Uterus (tissue), 4 donors: Measurements from ENCODE around the gene CEP131. TPM values are rescaled to one million over a fixed set of nuclear protein-coding genes. Genes with fewer than 3 reads are reported as not detected.

Experiments
- DNase-seq, 2 donors: peaks; one replicate each; pipeline ENCODE4 v3.0.0-alpha.2; 2019 to 2020
- H3K27ac ChIP-seq, 2 donors: fragments of 200-600 bp; sonication (generic); 1 replicate in 1 of 2; 2 replicates in 1 of 2; pipeline ENCODE4 v1.5.1; 2016 to 2018
- H3K27me3 ChIP-seq, 2 donors: fragments of 200-600 bp; sonication (generic); one replicate each; pipeline ENCODE4 v1.5.1; 2018 to 2019; ENCODE audit warnings: control low read depth in 1 of 2
- H3K36me3 ChIP-seq, 2 donors: fragments of 200-600 bp; sonication (generic); one replicate each; pipeline ENCODE4 v1.5.1; 2019; ENCODE audit warnings: control low read depth in 1 of 2
- H3K4me1 ChIP-seq, 2 donors: fragments of 200-600 bp; sonication (generic); one replicate each; pipeline ENCODE4 v1.5.1; 2018 to 2019; ENCODE audit warnings: control low read depth in 1 of 2
- H3K4me3 ChIP-seq, 2 donors: fragments of 200-600 bp; sonication (generic); 1 replicate in 1 of 2; 2 replicates in 1 of 2; pipeline ENCODE4 v1.5.1; 2018 to 2019; ENCODE audit warnings: mild to moderate bottlenecking in 1 of 2
- H3K9me3 ChIP-seq, 2 donors: fragments of 200-600 bp; sonication (generic); one replicate each; pipeline ENCODE4 v1.5.1; 2019; ENCODE audit warnings: control low read depth in 1 of 2
- CTCF ChIP-seq, 4 experiments: fragments of 200-600 bp in 2 of 4; fragments of 450-650 bp in 2 of 4; sonication (generic) in 2 of 4; IDR thresholded peaks; one replicate each; pipeline ENCODE4 v1.5.1; 2016 to 2019; ENCODE audit warnings: antibody characterized with exemption in 4 of 4, mild to moderate bottlenecking in 2 of 4, moderate library complexity in 1 of 4
- POLR2A ChIP-seq, 2 donors: fragments of 450-650 bp; IDR thresholded peaks; one replicate each; pipeline ENCODE4 v1.6.1; 2016; ENCODE audit warnings: antibody characterized with exemption in 2 of 2, mild to moderate bottlenecking in 1 of 2, moderate library complexity in 1 of 2
- intact Hi-C: fragments of 100-400 bp; cut with DNase I; formaldehyde crosslinking; loops from one replicate; pipeline ENCODE4 v1.15.1; 2023; ENCODE audit warnings: low total_unique reads
- total RNA-seq, 4 donors: library from RNA; depleted of rRNA in 3 of 4; stranded (reverse); fragments of >200 nt in 3 of 4; gene quantifications; one replicate each; pipeline versions ENCODE4 v1.1.0 to v1.2.4, GENCODE V29; 2014 to 2023
- donor health status: DM: yes; HTN: yes; CAD: no.

The CEP131 gene
- total RNA-seq, 4 donors from 2014 or later, result 2.9 to 13.3 (median 10.0) TPM

DNA sequence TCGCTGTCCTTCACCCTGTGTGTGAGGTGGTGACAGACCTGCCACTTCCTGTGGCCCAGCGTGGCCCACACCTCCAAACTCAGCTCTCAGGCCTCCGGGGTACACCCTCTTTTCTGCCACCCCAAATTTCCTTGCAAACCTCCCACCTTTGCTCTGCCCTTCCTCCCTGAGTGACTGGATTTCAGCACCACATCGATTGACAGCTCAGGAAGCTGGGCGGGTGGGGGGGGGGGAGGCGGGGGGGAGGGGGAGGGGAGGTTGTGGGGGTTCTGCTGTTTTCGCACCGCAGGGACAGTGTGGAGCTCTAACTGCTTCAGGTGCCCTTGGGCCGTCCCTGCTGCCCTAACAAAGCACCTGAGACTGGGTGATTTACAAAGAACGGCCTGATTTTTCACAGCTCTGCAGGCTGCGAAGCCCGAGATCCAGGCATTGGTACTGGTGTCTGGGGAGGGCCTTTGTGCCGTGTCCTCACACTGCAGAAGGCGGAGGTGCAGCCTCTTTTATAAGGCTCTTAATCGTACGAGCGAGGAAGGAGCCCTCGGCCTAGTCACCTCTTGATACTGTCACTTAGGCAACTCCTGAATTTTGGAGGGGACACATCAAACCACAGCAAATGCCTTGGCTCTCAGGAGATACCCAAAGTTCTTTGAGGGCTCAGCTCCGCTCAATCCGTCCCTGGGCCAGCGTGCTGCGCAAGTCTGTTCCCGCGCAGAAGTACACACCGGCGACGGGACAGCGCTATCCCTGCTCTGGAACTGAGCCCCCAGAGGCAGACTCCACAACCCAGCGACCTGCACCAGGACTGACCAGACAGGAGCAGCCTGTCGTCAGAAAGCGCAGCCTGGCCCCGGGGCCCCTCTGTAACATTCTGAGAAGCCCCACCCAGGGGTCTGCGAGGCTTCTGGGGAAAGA, 19.9 kb upstream of the CEP131 start:
- Histone ChIP-seq H3K36me3 (no peaks in the 10 kb centered on the region), H3K9me3 (no peaks in the 10 kb centered on the region), H3K27me3 (no peaks in the 10 kb centered on the region), H3K4me1 (peaks cover 0 to 5% of the 10 kb centered on the region in 2 donors), H3K27ac (no peak overlapping the region), H3K4me3 (no peak overlapping the region)
- no peak for TF ChIP-seq CTCF (IDR thresholded peaks at IDR 0.05)
- TF ChIP-seq POLR2A (IDR thresholded peaks at IDR 0.05), result no peak
- DNase-seq, result no peak
- intact Hi-C loops, result no loop called here

DNA sequence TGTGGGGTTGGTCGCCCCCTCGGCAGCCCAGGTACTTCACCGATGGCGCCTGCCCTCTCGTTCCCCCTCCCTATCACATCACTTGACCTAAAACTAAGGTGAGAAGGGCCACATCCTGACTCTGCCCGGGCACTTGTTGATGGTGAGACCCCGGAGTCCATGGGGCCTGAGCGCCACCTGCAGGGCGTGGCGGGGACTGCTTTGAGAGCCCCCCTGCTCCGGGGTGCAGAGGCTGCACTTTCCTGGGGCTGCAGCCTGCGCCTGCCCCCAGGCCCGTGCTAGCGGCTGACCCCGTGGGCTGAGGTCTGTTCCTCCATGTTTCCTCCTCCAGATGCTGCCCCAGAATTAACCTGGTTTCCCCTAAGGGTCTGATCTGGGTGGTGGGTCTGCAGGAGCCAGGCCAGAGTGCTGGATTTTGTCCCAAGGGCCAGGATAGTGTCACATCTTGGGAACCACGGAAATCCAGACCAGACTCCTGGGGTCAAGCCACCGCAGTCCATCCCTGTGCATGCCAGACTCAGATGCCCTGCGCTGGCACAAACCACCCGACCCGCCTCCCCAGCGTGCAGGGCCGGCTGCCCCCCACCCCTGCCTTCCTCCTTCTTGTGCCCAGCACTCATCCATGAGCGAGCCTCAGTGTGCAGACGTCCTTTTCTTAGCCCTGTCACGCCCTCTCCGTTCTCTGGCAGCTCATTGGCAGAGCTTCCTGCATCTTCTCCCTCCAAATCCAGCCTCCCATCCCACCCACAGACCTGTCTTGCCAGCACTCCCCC, 19.1 kb upstream of the CEP131 start:
- Histone ChIP-seq H3K9me3 (no peaks in the 10 kb centered on the region), H3K27ac (no peak overlapping the region), H3K4me1 (peaks cover 0 to 6% of the 10 kb centered on the region in 2 donors), H3K27me3 (no peaks in the 10 kb centered on the region), H3K36me3 (no peaks in the 10 kb centered on the region), H3K4me3 (no peak overlapping the region)
- peak; percentile 46 to 48 for DNase-seq
- TF ChIP-seq POLR2A (IDR thresholded peaks at IDR 0.05), result no peak
- TF ChIP-seq CTCF (IDR thresholded peaks at IDR 0.05), result peak; percentile 53 to 75 (median 64)
- intact Hi-C loops, result no loop called here

- Histone ChIP-seq H3K4me3 (no peak overlapping the region), H3K4me1 (peaks cover 0 to 6% of the 10 kb centered on the region in 2 donors), H3K27me3 (no peaks in the 10 kb centered on the region), H3K36me3 (no peaks in the 10 kb centered on the region), H3K27ac (no peak overlapping the region), H3K9me3 (no peaks in the 10 kb centered on the region)
- no peak for TF ChIP-seq POLR2A (IDR thresholded peaks at IDR 0.05)
- no peak for DNase-seq
- intact Hi-C loops, result no loop called here
Measured at GRCh38 chr17:81241203-81241602, 18.4 kb upstream of the CEP131 start.

- Histone ChIP-seq H3K27ac (no peak overlapping the region), H3K9me3 (no peaks in the 10 kb centered on the region), H3K4me1 (peaks cover 0 to 6% of the 10 kb centered on the region in 2 donors), H3K36me3 (no peaks in the 10 kb centered on the region), H3K27me3 (no peaks in the 10 kb centered on the region), H3K4me3 (no peak overlapping the region)
- DNase-seq, result no peak
- intact Hi-C loops, result no loop called here
- TF ChIP-seq POLR2A (IDR thresholded peaks at IDR 0.05) (no peak), CTCF (IDR thresholded peaks at IDR 0.05) (no peak)
Measured at GRCh38 chr17:81240761-81241160, 18.0 kb upstream of the CEP131 start.

GRCh38 chr17:81239714-81240555, 17.2 kb upstream of the CEP131 start:
- H3K4me1 ChIP-seq, result peaks cover 0 to 6% of the 10 kb centered on the region in 2 donors
- no peaks in the 10 kb centered on the region for H3K27me3 ChIP-seq
- TF ChIP-seq CTCF (IDR thresholded peaks at IDR 0.05), result no peak
- TF ChIP-seq POLR2A (IDR thresholded peaks at IDR 0.05), result no peak
- H3K4me3 ChIP-seq, result peak overlapping the region; percentile 70 to 87
- H3K36me3 ChIP-seq, result no peaks in the 10 kb centered on the region
- intact Hi-C loops, result no loop called here
- peak overlapping the region; percentile 68 to 84 for H3K27ac ChIP-seq
- no peak for DNase-seq
- H3K9me3 ChIP-seq, result no peaks in the 10 kb centered on the region
